Measurements from ENCODE around the gene UPK2. TPM values are rescaled to one million over a fixed set of nuclear protein-coding genes. Genes with fewer than 3 reads are reported as not detected.

The UPK2 gene
- total and polyA plus RNA-seq, 2 of the 13 experiments (the other 11 are each of a cell fraction or from before 2014, with no cell fraction given) = not detected

DNA sequence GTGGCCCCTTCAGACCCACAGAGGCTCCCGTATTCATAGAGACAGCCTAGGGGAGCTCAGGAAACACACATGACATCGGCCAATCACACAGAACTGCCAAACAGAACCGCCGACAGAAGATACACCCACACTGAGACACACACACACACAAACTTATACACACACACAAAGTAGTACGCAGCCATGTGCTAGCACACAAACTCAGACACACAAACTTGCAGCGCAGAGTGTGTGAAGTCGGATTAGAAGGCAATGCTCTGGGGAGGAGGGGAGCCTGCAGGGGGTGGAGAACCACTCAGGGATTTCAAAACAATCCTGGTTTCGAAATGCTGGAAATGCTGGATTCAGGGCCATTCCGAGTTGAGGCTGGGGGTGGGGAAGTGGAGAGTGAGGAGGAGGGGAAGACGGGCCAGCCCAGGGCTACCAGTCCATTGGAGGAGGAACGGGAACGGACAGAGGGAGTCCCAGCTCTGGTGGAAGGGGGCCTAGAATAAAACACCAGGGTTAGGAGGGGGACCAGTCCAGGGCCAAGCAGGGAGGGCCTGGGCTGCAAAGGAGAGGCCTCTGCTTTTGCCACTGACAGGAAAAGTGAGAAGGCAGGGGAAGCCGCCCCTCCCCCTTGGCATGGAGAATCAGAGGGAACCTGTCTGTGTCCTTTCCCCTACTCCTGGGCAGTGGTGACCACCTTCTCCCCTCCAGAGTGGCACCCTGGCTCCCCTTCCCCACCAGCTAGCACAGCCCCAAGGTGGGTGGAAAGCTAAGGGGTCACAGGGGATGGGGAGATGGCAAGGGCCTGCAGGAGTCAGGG lies 34.8 kb upstream of the UPK2 start (continued):
- peak; percentile 85 for TF ChIP-seq RARA (CRISPR knock-in tag; IDR thresholded peaks at IDR 0.05)
- no peak for TF ChIP-seq BRD4 (CRISPR knock-in tag; IDR thresholded peaks at IDR 0.05)
- no peak for TF ChIP-seq RBAK (CRISPR knock-in tag; IDR thresholded peaks at IDR 0.05)
- no peak for TF ChIP-seq SP1 (IDR thresholded peaks at IDR 0.05)
- TF ChIP-seq SP1 (CRISPR knock-in tag; IDR thresholded peaks at IDR 0.05) = no peak
- TF ChIP-seq, protein P1, sequence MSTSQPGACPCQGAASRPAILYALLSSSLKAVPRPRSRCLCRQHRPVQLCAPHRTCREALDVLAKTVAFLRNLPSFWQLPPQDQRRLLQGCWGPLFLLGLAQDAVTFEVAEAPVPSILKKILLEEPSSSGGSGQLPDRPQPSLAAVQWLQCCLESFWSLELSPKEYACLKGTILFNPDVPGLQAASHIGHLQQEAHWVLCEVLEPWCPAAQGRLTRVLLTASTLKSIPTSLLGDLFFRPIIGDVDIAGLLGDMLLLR (CRISPR knock-in tag; IDR thresholded peaks at IDR 0.05) = peak; percentile 52; the same call in 1 of the 2 replicates
- TF ChIP-seq, protein P2, sequence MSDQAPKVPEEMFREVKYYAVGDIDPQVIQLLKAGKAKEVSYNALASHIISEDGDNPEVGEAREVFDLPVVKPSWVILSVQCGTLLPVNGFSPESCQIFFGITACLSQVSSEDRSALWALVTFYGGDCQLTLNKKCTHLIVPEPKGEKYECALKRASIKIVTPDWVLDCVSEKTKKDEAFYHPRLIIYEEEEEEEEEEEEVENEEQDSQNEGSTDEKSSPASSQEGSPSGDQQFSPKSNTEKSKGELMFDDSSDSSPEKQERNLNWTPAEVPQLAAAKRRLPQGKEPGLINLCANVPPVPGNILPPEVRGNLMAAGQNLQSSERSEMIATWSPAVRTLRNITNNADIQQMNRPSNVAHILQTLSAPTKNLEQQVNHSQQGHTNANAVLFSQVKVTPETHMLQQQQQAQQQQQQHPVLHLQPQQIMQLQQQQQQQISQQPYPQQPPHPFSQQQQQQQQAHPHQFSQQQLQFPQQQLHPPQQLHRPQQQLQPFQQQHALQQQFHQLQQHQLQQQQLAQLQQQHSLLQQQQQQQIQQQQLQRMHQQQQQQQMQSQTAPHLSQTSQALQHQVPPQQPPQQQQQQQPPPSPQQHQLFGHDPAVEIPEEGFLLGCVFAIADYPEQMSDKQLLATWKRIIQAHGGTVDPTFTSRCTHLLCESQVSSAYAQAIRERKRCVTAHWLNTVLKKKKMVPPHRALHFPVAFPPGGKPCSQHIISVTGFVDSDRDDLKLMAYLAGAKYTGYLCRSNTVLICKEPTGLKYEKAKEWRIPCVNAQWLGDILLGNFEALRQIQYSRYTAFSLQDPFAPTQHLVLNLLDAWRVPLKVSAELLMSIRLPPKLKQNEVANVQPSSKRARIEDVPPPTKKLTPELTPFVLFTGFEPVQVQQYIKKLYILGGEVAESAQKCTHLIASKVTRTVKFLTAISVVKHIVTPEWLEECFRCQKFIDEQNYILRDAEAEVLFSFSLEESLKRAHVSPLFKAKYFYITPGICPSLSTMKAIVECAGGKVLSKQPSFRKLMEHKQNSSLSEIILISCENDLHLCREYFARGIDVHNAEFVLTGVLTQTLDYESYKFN (CRISPR knock-in tag; conservative IDR thresholded peaks at IDR 0.05) = peak; percentile 87
- peak; percentile 41; the same call in 1 of the 2 replicates for TF ChIP-seq SOX13 (IDR thresholded peaks at IDR 0.05)
- TF ChIP-seq SOX13 (CRISPR knock-in tag; conservative IDR thresholded peaks at IDR 0.05 in 1 of 2, IDR thresholded peaks at IDR 0.05 in 1 of 2) = peak in 1 of 2 experiments; percentile 73; a peak in 2 of 4 replicates
- TF ChIP-seq CBX2 (IDR thresholded peaks at IDR 0.05; ENCODE audit: low read depth, low read length) = no peak
- no peak for TF ChIP-seq CBX2 (CRISPR knock-in tag; IDR thresholded peaks at IDR 0.05; ENCODE audit: low read depth)
- TF ChIP-seq MBNL3 (CRISPR knock-in tag; conservative IDR thresholded peaks at IDR 0.05) = no peak
- TF ChIP-seq, protein P3, sequence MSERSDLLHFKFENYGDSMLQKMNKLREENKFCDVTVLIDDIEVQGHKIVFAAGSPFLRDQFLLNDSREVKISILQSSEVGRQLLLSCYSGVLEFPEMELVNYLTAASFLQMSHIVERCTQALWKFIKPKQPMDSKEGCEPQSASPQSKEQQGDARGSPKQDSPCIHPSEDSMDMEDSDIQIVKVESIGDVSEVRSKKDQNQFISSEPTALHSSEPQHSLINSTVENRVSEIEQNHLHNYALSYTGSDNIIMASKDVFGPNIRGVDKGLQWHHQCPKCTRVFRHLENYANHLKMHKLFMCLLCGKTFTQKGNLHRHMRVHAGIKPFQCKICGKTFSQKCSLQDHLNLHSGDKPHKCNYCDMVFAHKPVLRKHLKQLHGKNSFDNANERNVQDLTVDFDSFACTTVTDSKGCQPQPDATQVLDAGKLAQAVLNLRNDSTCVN (CRISPR knock-in tag; IDR thresholded peaks at IDR 0.05; ENCODE audit: borderline replicate concordance) = peak; percentile 41; the same call in 1 of the 2 replicates
- no peak for TF ChIP-seq ZBTB42 (CRISPR knock-in tag; IDR thresholded peaks at IDR 0.05)
- TF ChIP-seq ZNF333 (CRISPR knock-in tag; IDR thresholded peaks at IDR 0.05; ENCODE audit: borderline replicate concordance) = no peak

Measured in HepG2 (cell line).